ENCODE measurements around the gene CROCC. TPM values are rescaled to one million over a fixed set of nuclear protein-coding genes. Genes with fewer than 3 reads are reported as not detected.

Gene CROCC
- total RNA-seq, 4 donors from 2014 or later, result 10.2 to 73.5 (median 32.9) TPM

- H3K36me3 ChIP-seq, result no peaks in the 10 kb centered on the region
- no peak overlapping the region for H3K27ac ChIP-seq
- DNase-seq, result no peak
- peaks cover 0 to 5% of the 10 kb centered on the region in 2 donors for H3K4me1 ChIP-seq
- no peaks in the 10 kb centered on the region for H3K9me3 ChIP-seq
- intact Hi-C loops (cut with DNase I; ENCODE audit: low total_unique reads), result no loop called here
- H3K27me3 ChIP-seq, result no peaks in the 10 kb centered on the region
- no peak for TF ChIP-seq POLR2A (IDR thresholded peaks at IDR 0.05)
- no peak for TF ChIP-seq CTCF (IDR thresholded peaks at IDR 0.05)
- no peak overlapping the region for H3K4me3 ChIP-seq
These were observed 2.6 kb downstream of the CROCC start for GRCh38 chr1:16924216-16924918.

GRCh38 chr1:16924919-16925477 lies 3.3 kb downstream of the CROCC start:
- no peak for DNase-seq
- Histone ChIP-seq H3K36me3 (no peaks in the 10 kb centered on the region), H3K4me1 (peaks cover 0 to 5% of the 10 kb centered on the region in 2 donors), H3K4me3 (no peak overlapping the region), H3K27ac (no peak overlapping the region), H3K9me3 (no peaks in the 10 kb centered on the region), H3K27me3 (no peaks in the 10 kb centered on the region)
- TF ChIP-seq POLR2A (IDR thresholded peaks at IDR 0.05) (no peak), CTCF (IDR thresholded peaks at IDR 0.05) (no peak)
- intact Hi-C loops (cut with DNase I; ENCODE audit: low total_unique reads), result no loop called here

- no peaks in the 10 kb centered on the region for H3K27me3 ChIP-seq
- intact Hi-C loops (cut with DNase I; ENCODE audit: low total_unique reads), result no loop called here
- no peaks in the 10 kb centered on the region for H3K36me3 ChIP-seq
- DNase-seq, result no peak
- no peak overlapping the region for H3K4me3 ChIP-seq
- TF ChIP-seq POLR2A (IDR thresholded peaks at IDR 0.05) (no peak), CTCF (IDR thresholded peaks at IDR 0.05) (no peak)
- H3K27ac ChIP-seq, result no peak overlapping the region
- H3K9me3 ChIP-seq, result no peaks in the 10 kb centered on the region
- peaks cover 0 to 5% of the 10 kb centered on the region in 2 donors for H3K4me1 ChIP-seq
These were observed 4.1 kb downstream of the CROCC start for GRCh38 chr1:16925635-16926490.

GRCh38 chr1:16926491-16927073 lies 4.9 kb downstream of the CROCC start:
- H3K27ac ChIP-seq, result no peak overlapping the region
- H3K4me3 ChIP-seq, result no peak overlapping the region
- no peaks in the 10 kb centered on the region for H3K27me3 ChIP-seq
- no peaks in the 10 kb centered on the region for H3K9me3 ChIP-seq
- TF ChIP-seq CTCF (IDR thresholded peaks at IDR 0.05), result no peak
- TF ChIP-seq POLR2A (IDR thresholded peaks at IDR 0.05), result no peak
- intact Hi-C loops (cut with DNase I; ENCODE audit: low total_unique reads), result no loop called here
- H3K4me1 ChIP-seq, result peaks cover 0 to under 1% of the 10 kb centered on the region in 2 donors
- no peak for DNase-seq
- no peaks in the 10 kb centered on the region for H3K36me3 ChIP-seq

Data from uterus (tissue), 4 donors.